ENCODE results near the gene SLC38A3. TPM values are rescaled to one million over a fixed set of nuclear protein-coding genes. Genes with fewer than 3 reads are reported as not detected.
A peak's percentile ranks its signal among the peaks of the same experiment; 100 is the strongest.

SLC38A3 gene
- total RNA-seq, 1 donor from 2014 or later, result 43.5 TPM

- H3K4me3 Mint-ChIP-seq (ENCODE audit: low read depth), result no peak overlapping the region
- peaks cover 17% of the 10 kb centered on the region for H3K4me1 Mint-ChIP-seq (ENCODE audit: low read depth)
- no peaks in the 10 kb centered on the region for H3K9me3 Mint-ChIP-seq (ENCODE audit: low read depth)
- no peak for TF ChIP-seq CTCF (IDR thresholded peaks at IDR 0.05; ENCODE audit: unreplicated experiment)
- no peak for DNase-seq (ENCODE audit: low spot score, unreplicated experiment)
- H3K36me3 Mint-ChIP-seq (ENCODE audit: insufficient read depth), result peaks cover 3% of the 10 kb centered on the region
- peak overlapping the region; percentile 78 for H3K27ac Mint-ChIP-seq
- no peaks in the 10 kb centered on the region for H3K27me3 Mint-ChIP-seq
Measured at GRCh38 chr3:50183755-50184154, 21.3 kb upstream of the SLC38A3 start.

- TF ChIP-seq CTCF (IDR thresholded peaks at IDR 0.05; ENCODE audit: unreplicated experiment), result no peak
- H3K36me3 Mint-ChIP-seq (ENCODE audit: insufficient read depth), result peaks cover 3% of the 10 kb centered on the region
- DNase-seq (ENCODE audit: low spot score, unreplicated experiment), result no peak
- peaks cover 17% of the 10 kb centered on the region for H3K4me1 Mint-ChIP-seq (ENCODE audit: low read depth)
- H3K27me3 Mint-ChIP-seq, result no peaks in the 10 kb centered on the region
- H3K27ac Mint-ChIP-seq, result peak overlapping the region; percentile 78
- no peaks in the 10 kb centered on the region for H3K9me3 Mint-ChIP-seq (ENCODE audit: low read depth)
- H3K4me3 Mint-ChIP-seq (ENCODE audit: low read depth), result no peak overlapping the region
Measured at GRCh38 chr3:50184242-50184978, 20.7 kb upstream of the SLC38A3 start.

GRCh38 chr3:50185230-50185629, 19.8 kb upstream of the SLC38A3 start:
- TF ChIP-seq CTCF (IDR thresholded peaks at IDR 0.05; ENCODE audit: unreplicated experiment), result no peak
- no peak overlapping the region for H3K27ac Mint-ChIP-seq
- H3K27me3 Mint-ChIP-seq, result no peaks in the 10 kb centered on the region
- no peak for DNase-seq (ENCODE audit: low spot score, unreplicated experiment)
- H3K36me3 Mint-ChIP-seq (ENCODE audit: insufficient read depth), result peaks cover 3% of the 10 kb centered on the region
- H3K4me1 Mint-ChIP-seq (ENCODE audit: low read depth), result peaks cover 9% of the 10 kb centered on the region
- H3K9me3 Mint-ChIP-seq (ENCODE audit: low read depth), result no peaks in the 10 kb centered on the region
- H3K4me3 Mint-ChIP-seq (ENCODE audit: low read depth), result no peak overlapping the region

- Mint-ChIP-seq H3K36me3 (ENCODE audit: insufficient read depth) (peaks cover 3% of the 10 kb centered on the region), H3K27ac (no peak overlapping the region), H3K9me3 (ENCODE audit: low read depth) (no peaks in the 10 kb centered on the region), H3K27me3 (peaks cover 2% of the 10 kb centered on the region), H3K4me3 (ENCODE audit: low read depth) (no peak overlapping the region), H3K4me1 (ENCODE audit: low read depth) (peaks cover 9% of the 10 kb centered on the region)
- TF ChIP-seq CTCF (IDR thresholded peaks at IDR 0.05; ENCODE audit: unreplicated experiment), result no peak
- DNase-seq (ENCODE audit: low spot score, unreplicated experiment), result no peak
Measured at GRCh38 chr3:50186096-50186495, 19.0 kb upstream of the SLC38A3 start.

- Mint-ChIP-seq H3K27ac (no peak overlapping the region), H3K4me3 (ENCODE audit: low read depth) (no peak overlapping the region), H3K9me3 (ENCODE audit: low read depth) (no peaks in the 10 kb centered on the region), H3K4me1 (ENCODE audit: low read depth) (peaks cover 6% of the 10 kb centered on the region), H3K27me3 (peaks cover 4% of the 10 kb centered on the region), H3K36me3 (ENCODE audit: insufficient read depth) (peaks cover 2% of the 10 kb centered on the region)
- TF ChIP-seq CTCF (IDR thresholded peaks at IDR 0.05; ENCODE audit: unreplicated experiment), result no peak
- no peak for DNase-seq (ENCODE audit: low spot score, unreplicated experiment)
Measured at GRCh38 chr3:50187750-50188149, 17.3 kb upstream of the SLC38A3 start.
